Measurements from ENCODE around the gene DDX20.

DNA sequence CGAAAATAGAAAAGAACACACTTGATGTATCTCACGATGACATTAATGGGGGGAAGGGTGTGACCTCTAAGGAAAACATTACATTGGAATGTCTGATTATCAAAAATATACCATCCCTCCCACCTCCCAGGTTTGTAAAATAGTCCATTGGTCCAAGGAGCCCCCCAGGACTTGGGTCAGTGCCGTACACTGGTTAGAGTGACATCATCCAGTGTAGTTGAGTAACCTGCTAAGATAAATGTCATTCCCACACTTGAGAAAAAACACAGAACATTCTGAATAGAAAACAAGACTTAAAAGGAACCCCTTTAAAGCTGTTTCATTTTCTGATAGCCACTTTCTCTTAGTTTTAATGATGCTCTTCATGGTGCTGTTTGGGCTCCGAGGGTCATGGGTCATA is 15.2 kb downstream of the DDX20 start:
- TF ChIP-seq POLR2A (IDR thresholded peaks at IDR 0.05) (no peak), CTCF (IDR thresholded peaks at IDR 0.05) (no peak)

Measured in thyroid gland (tissue), 4 donors.